Mucosa of stomach (tissue), 1 donor: ENCODE data around the gene SSBP3.
"Not testable (repeated sequence)": the region's sequence is repeated elsewhere in the genome, so short reads cannot be mapped to it uniquely, and the experiment has no call there.

Experiments
- H3K27me3 ChIP-seq: one replicate; pipeline ENCODE4 v1.7.0; 2013; ENCODE audit warnings: mild to moderate bottlenecking, low read length; ENCODE audit not compliant: control insufficient read depth, insufficient read depth
- H3K36me3 ChIP-seq: one replicate; pipeline ENCODE4 v1.7.0; 2013; ENCODE audit warnings: low read length; ENCODE audit not compliant: control insufficient read depth, insufficient read depth
- H3K4me1 ChIP-seq: one replicate; pipeline ENCODE4 v1.7.0; 2013; ENCODE audit warnings: mild to moderate bottlenecking, low read length; ENCODE audit not compliant: control insufficient read depth, insufficient read depth
- H3K4me3 ChIP-seq: one replicate; pipeline ENCODE4 v1.7.0; 2013; ENCODE audit warnings: low read length
- H3K9ac ChIP-seq: one replicate; pipeline ENCODE4 v1.7.0; 2013; ENCODE audit warnings: mild to moderate bottlenecking, low read length, moderate library complexity
- H3K9me3 ChIP-seq: one replicate; pipeline ENCODE4 v1.7.0; 2013; ENCODE audit warnings: mild to moderate bottlenecking, low read length, moderate library complexity; ENCODE audit not compliant: control insufficient read depth
- donor health status: Pancreatic carcinoma.

Gene SSBP3

GRCh38 chr1:54406339-54407153 lies at the start of gene SSBP3:
TSS of gene SSBP3 (minus strand) at chr1:54406394.
- Histone ChIP-seq H3K9me3 (no peaks in the 10 kb centered on the region), H3K9ac (peak within 1 kb of the TSS; percentile 69), H3K36me3 (peaks cover 2% of the 10 kb centered on the region), H3K4me3 (peak within 1 kb of the TSS; percentile 86), H3K4me1 (peaks cover 59% of the 10 kb centered on the region), H3K27me3 (no peaks in the 10 kb centered on the region)

GRCh38 chr1:54453509-54453908 lies 47.3 kb upstream of the SSBP3 start:
- Histone ChIP-seq H3K4me3 (no peak overlapping the region), H3K9me3 (no peaks in the 10 kb centered on the region), H3K27me3 (no peaks in the 10 kb centered on the region), H3K36me3 (no peaks in the 10 kb centered on the region), H3K9ac (no peak overlapping the region), H3K4me1 (no peaks in the 10 kb centered on the region)

GRCh38 chr1:54453022-54453421 lies 46.8 kb upstream of the SSBP3 start:
- Histone ChIP-seq H3K27me3 (no peaks in the 10 kb centered on the region), H3K4me1 (no peaks in the 10 kb centered on the region)

GRCh38 chr1:54449431-54449830 lies 43.2 kb upstream of the SSBP3 start:
- not testable (repeated sequence) for H3K36me3 ChIP-seq, H3K27me3 ChIP-seq, H3K4me3 ChIP-seq, H3K9ac ChIP-seq, H3K4me1 ChIP-seq, H3K9me3 ChIP-seq

More at GRCh38 chr1:54453022-54453421, 46.8 kb upstream of the SSBP3 start:
- Histone ChIP-seq H3K36me3 (no peaks in the 10 kb centered on the region), H3K9me3 (no peaks in the 10 kb centered on the region), H3K4me3 (no peak overlapping the region), H3K9ac (no peak overlapping the region)

- H3K4me1 ChIP-seq, H3K9ac ChIP-seq, H3K9me3 ChIP-seq, H3K27me3 ChIP-seq, H3K4me3 ChIP-seq, H3K36me3 ChIP-seq: not testable (repeated sequence)
These were observed 42.6 kb upstream of the SSBP3 start for GRCh38 chr1:54448801-54449200.

GRCh38 chr1:54447081-54447480 lies 40.9 kb upstream of the SSBP3 start:
- not testable (repeated sequence) for H3K27me3 ChIP-seq, H3K9ac ChIP-seq, H3K4me3 ChIP-seq, H3K4me1 ChIP-seq, H3K9me3 ChIP-seq, H3K36me3 ChIP-seq

- no peaks in the 10 kb centered on the region for H3K36me3 ChIP-seq
- H3K9ac ChIP-seq = no peak overlapping the region
- H3K27me3 ChIP-seq = no peaks in the 10 kb centered on the region
- H3K4me3 ChIP-seq = no peak overlapping the region
- H3K4me1 ChIP-seq = no peaks in the 10 kb centered on the region
- no peaks in the 10 kb centered on the region for H3K9me3 ChIP-seq
These were observed 36.0 kb upstream of the SSBP3 start for GRCh38 chr1:54442185-54442584.

GRCh38 chr1:54439550-54440223 lies 33.5 kb upstream of the SSBP3 start:
- H3K27me3 ChIP-seq = no peaks in the 10 kb centered on the region
- H3K9me3 ChIP-seq = no peaks in the 10 kb centered on the region
- no peaks in the 10 kb centered on the region for H3K4me1 ChIP-seq
- no peak overlapping the region for H3K4me3 ChIP-seq
- no peaks in the 10 kb centered on the region for H3K36me3 ChIP-seq
- H3K9ac ChIP-seq = no peak overlapping the region

GRCh38 chr1:54437783-54438182 lies 31.6 kb upstream of the SSBP3 start:
- Histone ChIP-seq H3K9ac (no peak overlapping the region), H3K4me3 (no peak overlapping the region), H3K9me3 (no peaks in the 10 kb centered on the region), H3K4me1 (no peaks in the 10 kb centered on the region), H3K27me3 (no peaks in the 10 kb centered on the region), H3K36me3 (no peaks in the 10 kb centered on the region)

- Histone ChIP-seq H3K4me1 (no peaks in the 10 kb centered on the region), H3K36me3 (no peaks in the 10 kb centered on the region), H3K27me3 (no peaks in the 10 kb centered on the region), H3K4me3 (no peak overlapping the region), H3K9ac (no peak overlapping the region), H3K9me3 (no peaks in the 10 kb centered on the region)
These were observed 30.6 kb upstream of the SSBP3 start for GRCh38 chr1:54436826-54437225.

- no peaks in the 10 kb centered on the region for H3K36me3 ChIP-seq
These were observed 23.6 kb upstream of the SSBP3 start for GRCh38 chr1:54429838-54430237.

GRCh38 chr1:54428837-54429518 lies 22.8 kb upstream of the SSBP3 start:
- H3K4me3 ChIP-seq = no peak overlapping the region
- H3K27me3 ChIP-seq = no peaks in the 10 kb centered on the region
- H3K4me1 ChIP-seq = no peaks in the 10 kb centered on the region
- H3K9ac ChIP-seq = no peak overlapping the region
- no peaks in the 10 kb centered on the region for H3K36me3 ChIP-seq
- no peaks in the 10 kb centered on the region for H3K9me3 ChIP-seq

More at GRCh38 chr1:54429838-54430237, 23.6 kb upstream of the SSBP3 start:
- no peaks in the 10 kb centered on the region for H3K27me3 ChIP-seq
- no peak overlapping the region for H3K4me3 ChIP-seq
- no peak overlapping the region for H3K9ac ChIP-seq
- no peaks in the 10 kb centered on the region for H3K4me1 ChIP-seq
- no peaks in the 10 kb centered on the region for H3K9me3 ChIP-seq
